Measurements from ENCODE around the gene PPM1D. TPM values are rescaled to one million over a fixed set of nuclear protein-coding genes. Genes with fewer than 3 reads are reported as not detected.

The PPM1D gene
- total RNA-seq, 2 experiments from 2014 or later: 9.1 to 16.5 TPM

- H4K20me1 ChIP-seq (ENCODE audit: insufficient read depth, low read length): no peaks in the 10 kb centered on the region
- no peak overlapping the region for H3K27ac ChIP-seq (ENCODE audit: low read depth, low read length, poor library complexity, severe bottlenecking)
- no peak overlapping the region for H3K4me3 ChIP-seq (ENCODE audit: low read depth, low read length, poor library complexity, severe bottlenecking)
- TF ChIP-seq CTCF (conservative IDR thresholded peaks at IDR 0.05; ENCODE audit: low read length) (peak; percentile 28; the same call in 1 of the 2 replicates), EZH2phosphoT487 (IDR thresholded peaks at IDR 0.05; ENCODE audit: borderline replicate concordance, low read depth, low read length) (no peak)
- intact Hi-C loops (cut with micrococcal nuclease; ENCODE audit: unreplicated experiment): loop anchor here (10.0 kb wide), 1 partner anchor 57 kb away; no protein-coding TSS in a partner anchor
- H3K9me2 ChIP-seq (ENCODE audit: insufficient read depth, low read length): no peaks in the 10 kb centered on the region
- CTCF ChIA-PET (ENCODE audit: unreplicated experiment): no interaction called here
- H3K9me3 ChIP-seq (ENCODE audit: low read length): no peaks in the 10 kb centered on the region
- H3K4me2 ChIP-seq (ENCODE audit: low read length): 0 out of 2 replicates have a peak overlapping the region, but pooled peaks have one; percentile 10
- H2AFZ ChIP-seq (ENCODE audit: low read length): no peak overlapping the region
- BruUV-seq (replicated peaks): no TSS peak
- no peaks in the 10 kb centered on the region for H3K4me1 ChIP-seq (ENCODE audit: insufficient read depth, low read length, poor library complexity, severe bottlenecking)
- DNase-seq (ENCODE audit: low spot score): no peak
- POLR2A ChIA-PET: interaction anchor here (0.7 kb wide), 2 partner anchors 274 to 516 kb away, joined by 3 read pairs; no protein-coding TSS in a partner anchor
- no peaks in the 10 kb centered on the region for H3K79me2 ChIP-seq (ENCODE audit: insufficient read depth, low read depth, low read length)
- no peaks in the 10 kb centered on the region for H3K36me3 ChIP-seq (ENCODE audit: insufficient read depth, low read length)
Observed at GRCh38 chr17:60577147-60577915, 22.7 kb upstream of the PPM1D start.

GRCh38 chr17:60579090-60579489 lies 20.9 kb upstream of the PPM1D start:
- Histone ChIP-seq H3K27ac (ENCODE audit: low read depth, low read length, poor library complexity, severe bottlenecking) (no peak overlapping the region), H3K4me1 (ENCODE audit: insufficient read depth, low read length, poor library complexity, severe bottlenecking) (no peaks in the 10 kb centered on the region), H3K36me3 (ENCODE audit: insufficient read depth, low read length) (no peaks in the 10 kb centered on the region), H3K9me3 (ENCODE audit: low read length) (no peaks in the 10 kb centered on the region), H4K20me1 (ENCODE audit: insufficient read depth, low read length) (no peaks in the 10 kb centered on the region), H3K4me2 (ENCODE audit: low read length) (no peak overlapping the region), H3K4me3 (ENCODE audit: low read depth, low read length, poor library complexity, severe bottlenecking) (no peak overlapping the region), H3K9me2 (ENCODE audit: insufficient read depth, low read length) (no peaks in the 10 kb centered on the region), H2AFZ (ENCODE audit: low read length) (no peak overlapping the region), H3K79me2 (ENCODE audit: insufficient read depth, low read depth, low read length) (no peaks in the 10 kb centered on the region)
- no peak for TF ChIP-seq CTCF (conservative IDR thresholded peaks at IDR 0.05; ENCODE audit: low read length)
- TF ChIP-seq EZH2phosphoT487 (IDR thresholded peaks at IDR 0.05; ENCODE audit: borderline replicate concordance, low read depth, low read length): no peak
- CTCF ChIA-PET (ENCODE audit: unreplicated experiment): no interaction called here
- intact Hi-C loops (cut with micrococcal nuclease; ENCODE audit: unreplicated experiment): loop anchor here (10.0 kb wide), 1 partner anchor 56 kb away; no protein-coding TSS in a partner anchor
- no peak for DNase-seq (ENCODE audit: low spot score)
- BruUV-seq (replicated peaks): no TSS peak
- POLR2A ChIA-PET: interaction anchor here (0.6 kb wide), 1 partner anchor 16 kb away, joined by 4 read pairs; no protein-coding TSS in a partner anchor

GRCh38 chr17:60579551-60579950 lies 20.4 kb upstream of the PPM1D start:
- no TSS peak for BruUV-seq (replicated peaks)
- Histone ChIP-seq H3K4me3 (ENCODE audit: low read depth, low read length, poor library complexity, severe bottlenecking) (no peak overlapping the region), H2AFZ (ENCODE audit: low read length) (no peak overlapping the region), H3K27ac (ENCODE audit: low read depth, low read length, poor library complexity, severe bottlenecking) (no peak overlapping the region), H3K4me1 (ENCODE audit: insufficient read depth, low read length, poor library complexity, severe bottlenecking) (no peaks in the 10 kb centered on the region), H3K9me3 (ENCODE audit: low read length) (no peaks in the 10 kb centered on the region), H3K36me3 (ENCODE audit: insufficient read depth, low read length) (no peaks in the 10 kb centered on the region), H3K79me2 (ENCODE audit: insufficient read depth, low read depth, low read length) (no peaks in the 10 kb centered on the region), H4K20me1 (ENCODE audit: insufficient read depth, low read length) (no peaks in the 10 kb centered on the region), H3K4me2 (ENCODE audit: low read length) (no peak overlapping the region), H3K9me2 (ENCODE audit: insufficient read depth, low read length) (no peaks in the 10 kb centered on the region)
- TF ChIP-seq EZH2phosphoT487 (IDR thresholded peaks at IDR 0.05; ENCODE audit: borderline replicate concordance, low read depth, low read length) (no peak), CTCF (conservative IDR thresholded peaks at IDR 0.05; ENCODE audit: low read length) (no peak)
- DNase-seq (ENCODE audit: low spot score): no peak
- POLR2A ChIA-PET: no interaction called here
- intact Hi-C loops (cut with micrococcal nuclease; ENCODE audit: unreplicated experiment): loop anchor here (10.0 kb wide), 1 partner anchor 55 kb away; no protein-coding TSS in a partner anchor
- CTCF ChIA-PET (ENCODE audit: unreplicated experiment): no interaction called here
